Small intestine (tissue), 7 donors: Measurements from ENCODE around the gene MSI2. TPM values are rescaled to one million over a fixed set of nuclear protein-coding genes. Genes with fewer than 3 reads are reported as not detected.

ENCODE experiments used
- DNase-seq, 2 donors: peaks; one replicate each; pipeline versions ENCODE4 v3.0.0 to v3.0.0-alpha.2; 2013
- FAIRE-seq: peaks from 2 replicates; lab custom pipeline; 2012; peaks lifted over from hg19 to GRCh38; lab: Jason Lieb, UNC
- H3K27ac ChIP-seq, 3 donors: one replicate each; pipeline ENCODE4 v1.5.1; 2013; ENCODE audit warnings: low read length in 2 of 3, mild to moderate bottlenecking in 2 of 3, control low read depth in 1 of 3, inconsistent platforms in 1 of 3, low read depth in 1 of 3, moderate library complexity in 1 of 3
- H3K27me3 ChIP-seq, 3 donors: one replicate each; pipeline ENCODE4 v1.6.1; 2013; ENCODE audit warnings: low read length in 3 of 3, inconsistent platforms in 1 of 3; ENCODE audit not compliant: control insufficient read depth in 3 of 3, insufficient read depth in 3 of 3
- H3K36me3 ChIP-seq, 3 donors: one replicate each; pipeline ENCODE4 v1.6.1; 2013; ENCODE audit warnings: low read length in 3 of 3, inconsistent platforms in 1 of 3, low read depth in 1 of 3, mild to moderate bottlenecking in 1 of 3, moderate library complexity in 1 of 3; ENCODE audit not compliant: control insufficient read depth in 3 of 3, insufficient read depth in 2 of 3
- H3K4me1 ChIP-seq, 3 donors: one replicate each; pipeline ENCODE4 v1.6.1; 2013; ENCODE audit warnings: low read length in 2 of 3, inconsistent platforms in 1 of 3, low read depth in 1 of 3, mild to moderate bottlenecking in 1 of 3, moderate library complexity in 1 of 3; ENCODE audit not compliant: control insufficient read depth in 3 of 3, insufficient read depth in 2 of 3
- H3K4me3 ChIP-seq, 3 donors: one replicate each; pipeline ENCODE4 v1.5.1; 2013; ENCODE audit warnings: low read length in 3 of 3, control low read depth in 1 of 3, inconsistent platforms in 1 of 3, low read depth in 1 of 3, mild to moderate bottlenecking in 1 of 3, moderate library complexity in 1 of 3
- H3K9me3 ChIP-seq, 2 donors: one replicate each; pipeline ENCODE4 v1.6.1; 2013; ENCODE audit warnings: low read depth in 1 of 2, low read length in 1 of 2; ENCODE audit not compliant: control insufficient read depth in 2 of 2, insufficient read depth in 1 of 2
- WGBS, 3 donors: extraction: QIAGEN DNeasy Blood & Tissue Kit; methylation state at CpG; one replicate each; pipeline ENCODE4 v1.1.7; 2013; 5-methylcytosine and 5-hydroxymethylcytosine counted together
- polyA plus RNA-seq, 4 donors: library from polyadenylated mRNA; stranded (reverse) in 3 of 4; unstranded in 1 of 4; fragments of 200-250 nt in 3 of 4; fragments of 120-200 nt in 1 of 4; gene quantifications; one replicate each; pipeline versions ENCODE4 v1.2.1 to v1.2.3, GENCODE V29; 2013
- donor health status: healthy with polysubstance abuse.
- donor health status: control.
- donor health status: control.
- donor health status: Bipolar disorder and iron deficiency.
- donor health status: healthy.

Gene MSI2
- polyA plus RNA-seq, 4 donors: 5.1 to 49.4 (median 12.6) TPM

DNA sequence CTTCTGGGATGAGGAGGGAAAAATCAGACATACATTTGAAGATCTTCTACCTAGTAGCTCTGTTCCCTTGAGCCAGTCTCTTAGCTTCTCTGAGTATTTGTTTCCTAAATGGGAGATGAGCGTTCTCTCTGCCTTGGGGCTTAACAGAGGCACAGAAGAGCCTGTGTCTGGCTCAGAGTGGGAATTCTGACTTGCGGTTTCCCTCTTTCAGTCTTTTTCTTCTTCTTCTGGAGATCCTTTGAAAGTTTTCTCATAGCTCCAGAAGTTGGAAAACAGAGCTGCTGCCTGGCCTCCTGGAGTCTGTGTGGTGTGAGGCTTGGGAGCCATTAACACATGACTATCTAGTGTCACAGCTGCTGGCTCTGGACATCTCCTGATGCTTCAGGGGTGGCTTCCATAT is 167.9 kb downstream of the MSI2 start:
- DNase-seq (no peak), FAIRE-seq (no peak)
- peaks cover 0 to 7% of the 10 kb centered on the region in 2 donors for H3K9me3 ChIP-seq
- H3K4me3 ChIP-seq: no peak overlapping the region
- H3K4me1 ChIP-seq: peaks cover 0 to 56% (median 11%) of the 10 kb centered on the region in 3 donors
- peaks cover 0 to 16% (median 2%) of the 10 kb centered on the region in 3 donors for H3K36me3 ChIP-seq
- WGBS, 3 donors: 93 to 100% (median 98%) methylated on average over 2 of the region's 2 CpGs
- no peaks in the 10 kb centered on the region for H3K27me3 ChIP-seq
- H3K27ac ChIP-seq: peak overlapping the region in 2 of 3 donors; percentile 29 to 84

DNA sequence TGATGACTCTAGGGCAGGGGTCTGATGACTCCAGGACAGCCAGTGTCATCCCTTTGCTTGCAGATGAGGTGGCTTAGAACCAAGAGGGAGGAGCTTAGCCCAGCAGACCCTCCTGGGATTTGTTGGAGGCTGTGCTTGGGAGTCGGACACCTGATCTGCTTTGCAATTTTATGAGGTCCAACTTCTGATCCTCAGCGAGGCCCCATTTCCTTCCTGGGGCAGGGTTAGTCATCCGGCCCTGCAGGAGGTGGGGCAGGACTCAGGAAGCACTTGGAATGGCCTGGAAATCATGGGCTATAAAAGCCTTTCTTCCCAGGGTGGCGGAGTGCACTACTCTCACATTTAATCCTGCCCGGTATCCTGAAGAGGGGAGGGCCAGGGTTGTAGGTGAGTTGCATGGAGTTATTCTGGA is 168.5 kb downstream of the MSI2 start:
- FAIRE-seq (no peak), DNase-seq (peak; percentile 78 to 93)
- H3K36me3 ChIP-seq: peaks cover 0 to 16% (median 2%) of the 10 kb centered on the region in 3 donors
- no peak overlapping the region for H3K4me3 ChIP-seq
- peak overlapping the region in 2 of 3 donors; percentile 29 to 84 for H3K27ac ChIP-seq
- peaks cover 0 to 7% of the 10 kb centered on the region in 2 donors for H3K9me3 ChIP-seq
- H3K27me3 ChIP-seq: no peaks in the 10 kb centered on the region
- 29 to 44% (median 39%) methylated on average over 5 of the region's 5 CpGs for WGBS, 3 donors
- peaks cover 0 to 56% (median 11%) of the 10 kb centered on the region in 3 donors for H3K4me1 ChIP-seq

DNA sequence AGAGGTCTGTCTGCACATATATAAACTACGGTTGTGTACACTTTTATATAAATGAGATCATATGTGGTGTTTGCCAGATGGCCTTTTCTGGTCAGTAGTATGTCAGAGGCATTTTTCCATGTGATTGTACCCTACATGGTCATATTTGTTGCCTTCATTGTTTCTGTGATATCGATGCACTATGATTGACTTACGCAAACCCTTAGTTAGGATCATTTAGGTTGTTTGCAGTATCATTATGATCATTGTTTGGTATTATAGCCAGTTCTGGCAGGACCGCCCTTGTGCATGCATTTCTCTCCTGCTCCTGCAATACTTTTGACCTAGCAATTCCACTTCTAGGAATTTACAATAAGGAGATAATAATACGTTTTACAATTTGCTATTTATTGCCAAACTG is 169.1 kb downstream of the MSI2 start:
- Histone ChIP-seq H3K27me3 (no peaks in the 10 kb centered on the region), H3K9me3 (peaks cover 0 to 7% of the 10 kb centered on the region in 2 donors), H3K27ac (peak overlapping the region in 1 of 3 donors; percentile 84), H3K4me3 (no peak overlapping the region), H3K36me3 (peaks cover 0 to 15% (median 2%) of the 10 kb centered on the region in 3 donors), H3K4me1 (peaks cover 0 to 54% (median 10%) of the 10 kb centered on the region in 3 donors)
- 76 to 81% (median 80%) methylated on average over 5 of the region's 5 CpGs for WGBS, 3 donors
- peak in 1 of 2 donors; percentile 72 for DNase-seq
- no peak for FAIRE-seq

GRCh38 chr17:57425903-57426880 is 169.9 kb downstream of the MSI2 start:
- Histone ChIP-seq H3K27ac (peak overlapping the region in 1 of 3 donors; percentile 84), H3K9me3 (peaks cover 0 to 7% of the 10 kb centered on the region in 2 donors), H3K27me3 (no peaks in the 10 kb centered on the region), H3K36me3 (peaks cover 0 to 14% (median 2%) of the 10 kb centered on the region in 3 donors), H3K4me1 (peaks cover 0 to 48% (median 9%) of the 10 kb centered on the region in 3 donors), H3K4me3 (no peak overlapping the region)
- FAIRE-seq (no peak), DNase-seq (no peak)
- WGBS, 3 donors: 82 to 91% (median 83%) methylated on average over 10 of the region's 10 CpGs

DNA sequence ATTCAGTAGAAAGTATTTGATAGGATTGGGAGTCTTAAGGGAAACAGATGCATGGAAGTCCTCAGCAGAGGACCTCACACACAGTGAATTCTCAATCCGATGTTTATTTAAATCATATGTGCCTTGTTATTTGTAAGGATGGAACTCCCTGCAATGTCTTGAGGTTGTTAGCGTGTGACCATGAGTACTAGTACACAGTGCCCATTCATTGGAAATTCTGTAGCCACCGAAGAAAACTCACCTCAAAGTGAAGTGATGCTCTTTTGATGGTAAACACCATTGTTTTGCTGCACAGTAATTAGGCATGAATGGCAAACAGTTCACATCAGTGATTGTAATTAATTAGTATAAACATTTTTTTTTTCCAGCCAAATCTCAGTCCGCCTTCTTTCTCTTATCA is 173.6 kb downstream of the MSI2 start:
- no peaks in the 10 kb centered on the region for H3K27me3 ChIP-seq
- 87 to 95% (median 88%) methylated on average over 4 of the region's 4 CpGs for WGBS, 3 donors
- peaks cover 0 to 18% (median 4%) of the 10 kb centered on the region in 3 donors for H3K4me1 ChIP-seq
- no peaks in the 10 kb centered on the region for H3K9me3 ChIP-seq
- FAIRE-seq (no peak), DNase-seq (no peak)
- H3K36me3 ChIP-seq: peaks cover 0 to 20% (median 0%) of the 10 kb centered on the region in 3 donors
- H3K27ac ChIP-seq: no peak overlapping the region
- H3K4me3 ChIP-seq: no peak overlapping the region

DNA sequence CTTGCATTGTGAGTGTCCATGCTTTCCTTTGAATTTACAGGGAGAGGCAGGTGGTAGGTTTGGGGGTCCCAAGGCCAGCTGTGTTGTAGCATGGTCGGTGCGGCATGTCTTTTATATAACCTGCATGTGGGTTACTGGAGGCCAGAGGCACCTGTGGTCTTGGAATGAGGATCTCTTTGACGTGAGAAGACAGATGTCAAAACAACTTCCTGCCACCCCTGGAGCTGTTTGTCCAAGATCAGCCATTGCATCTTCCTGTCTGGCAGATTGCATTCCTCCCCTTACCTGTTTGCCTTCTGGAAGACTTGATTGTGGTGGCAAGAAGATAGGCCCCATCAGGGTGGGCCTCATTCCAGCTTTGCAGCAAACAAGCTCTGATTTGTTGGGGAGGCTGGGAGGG is 175.1 kb downstream of the MSI2 start:
- H3K27ac ChIP-seq: no peak overlapping the region
- FAIRE-seq: no peak
- WGBS, 3 donors: 87 to 93% (median 88%) methylated on average over 3 of the region's 3 CpGs

GRCh38 chr17:57432507-57433277 is 176.4 kb downstream of the MSI2 start:
- DNase-seq: no peak
- Histone ChIP-seq H3K36me3 (peaks cover 0 to 20% (median 0%) of the 10 kb centered on the region in 3 donors), H3K4me3 (no peak overlapping the region), H3K27ac (no peak overlapping the region), H3K4me1 (peaks cover 0 to 5% (median 0%) of the 10 kb centered on the region in 3 donors), H3K9me3 (no peaks in the 10 kb centered on the region), H3K27me3 (no peaks in the 10 kb centered on the region)
- 84 to 91% (median 90%) methylated on average over 19 of the region's 19 CpGs for WGBS, 3 donors
- FAIRE-seq: no peak

More for the DNA sequence above, 175.1 kb downstream of the MSI2 start:
- H3K36me3 ChIP-seq: peaks cover 0 to 20% (median 0%) of the 10 kb centered on the region in 3 donors
- no peak for DNase-seq
- H3K4me1 ChIP-seq: peaks cover 0 to 9% (median 0%) of the 10 kb centered on the region in 3 donors
- no peaks in the 10 kb centered on the region for H3K27me3 ChIP-seq
- no peak overlapping the region for H3K4me3 ChIP-seq
- no peaks in the 10 kb centered on the region for H3K9me3 ChIP-seq

DNA sequence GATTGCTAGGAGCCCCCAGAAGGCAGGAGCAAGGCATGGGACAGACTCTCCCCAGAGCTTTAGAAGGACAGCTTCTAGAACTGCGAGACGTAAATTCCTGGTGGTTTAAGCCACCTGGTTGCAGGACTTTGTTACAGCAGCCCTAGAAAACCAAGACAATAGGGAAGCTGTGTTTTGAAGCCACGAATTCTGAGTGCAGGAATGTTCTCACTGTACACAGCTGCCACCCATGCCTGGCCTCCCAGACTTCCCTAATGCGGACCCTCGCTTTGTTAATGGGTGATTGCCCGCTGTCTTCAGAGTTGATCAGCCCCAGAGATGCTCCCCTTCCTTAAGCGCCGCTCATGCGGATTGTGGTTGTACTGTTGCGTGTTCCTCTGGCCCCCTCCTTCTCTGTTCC is 177.1 kb downstream of the MSI2 start:
- H3K36me3 ChIP-seq: peaks cover 0 to 25% (median 0%) of the 10 kb centered on the region in 3 donors
- FAIRE-seq (no peak), DNase-seq (no peak)
- peaks cover 0 to 5% (median 0%) of the 10 kb centered on the region in 3 donors for H3K4me1 ChIP-seq
- H3K9me3 ChIP-seq: no peaks in the 10 kb centered on the region
- H3K27me3 ChIP-seq: no peaks in the 10 kb centered on the region
- WGBS, 3 donors: 92 to 96% (median 93%) methylated on average over 10 of the region's 10 CpGs
- no peak overlapping the region for H3K4me3 ChIP-seq
- H3K27ac ChIP-seq: no peak overlapping the region
